Measurements from ENCODE around the gene GTF3C5.

DNA sequence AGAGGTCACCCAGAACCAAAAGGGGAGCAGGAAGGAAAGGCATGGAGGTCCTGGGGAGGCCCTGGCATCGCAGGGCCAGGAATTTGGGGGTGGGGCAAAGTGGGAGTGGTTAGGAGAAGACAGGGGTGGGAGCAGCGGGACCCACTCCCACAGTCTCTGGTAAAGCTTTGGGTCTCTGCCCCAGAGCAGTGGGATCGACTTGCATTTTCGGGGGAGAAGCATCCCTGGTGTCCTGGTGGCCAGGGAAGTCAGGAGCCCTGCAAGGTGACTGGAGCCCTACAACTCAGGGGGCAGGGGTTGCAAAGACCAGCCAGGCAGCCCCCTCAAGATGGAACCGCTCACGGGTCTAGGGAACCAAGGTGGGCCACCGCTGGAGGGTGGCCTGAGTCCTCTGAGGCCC is 22.4 kb upstream of the GTF3C5 start:
- TF ChIP-seq, protein P1, sequence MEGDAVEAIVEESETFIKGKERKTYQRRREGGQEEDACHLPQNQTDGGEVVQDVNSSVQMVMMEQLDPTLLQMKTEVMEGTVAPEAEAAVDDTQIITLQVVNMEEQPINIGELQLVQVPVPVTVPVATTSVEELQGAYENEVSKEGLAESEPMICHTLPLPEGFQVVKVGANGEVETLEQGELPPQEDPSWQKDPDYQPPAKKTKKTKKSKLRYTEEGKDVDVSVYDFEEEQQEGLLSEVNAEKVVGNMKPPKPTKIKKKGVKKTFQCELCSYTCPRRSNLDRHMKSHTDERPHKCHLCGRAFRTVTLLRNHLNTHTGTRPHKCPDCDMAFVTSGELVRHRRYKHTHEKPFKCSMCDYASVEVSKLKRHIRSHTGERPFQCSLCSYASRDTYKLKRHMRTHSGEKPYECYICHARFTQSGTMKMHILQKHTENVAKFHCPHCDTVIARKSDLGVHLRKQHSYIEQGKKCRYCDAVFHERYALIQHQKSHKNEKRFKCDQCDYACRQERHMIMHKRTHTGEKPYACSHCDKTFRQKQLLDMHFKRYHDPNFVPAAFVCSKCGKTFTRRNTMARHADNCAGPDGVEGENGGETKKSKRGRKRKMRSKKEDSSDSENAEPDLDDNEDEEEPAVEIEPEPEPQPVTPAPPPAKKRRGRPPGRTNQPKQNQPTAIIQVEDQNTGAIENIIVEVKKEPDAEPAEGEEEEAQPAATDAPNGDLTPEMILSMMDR (IDR thresholded peaks at IDR 0.05; ENCODE audit: low read depth, low read length): no peak
- TF ChIP-seq POLR2A (IDR thresholded peaks at IDR 0.05; ENCODE audit: extremely low read depth, insufficient read length) (no peak), MYC (IDR thresholded peaks at IDR 0.05; ENCODE audit: low read depth, low read length) (no peak)
